Measurements from ENCODE around the gene MEOX2. TPM values are rescaled to one million over a fixed set of nuclear protein-coding genes. Genes with fewer than 3 reads are reported as not detected.

Gene MEOX2
- total RNA-seq, 2 donors from 2014 or later, result 31.7 to 38.2 TPM

DNA sequence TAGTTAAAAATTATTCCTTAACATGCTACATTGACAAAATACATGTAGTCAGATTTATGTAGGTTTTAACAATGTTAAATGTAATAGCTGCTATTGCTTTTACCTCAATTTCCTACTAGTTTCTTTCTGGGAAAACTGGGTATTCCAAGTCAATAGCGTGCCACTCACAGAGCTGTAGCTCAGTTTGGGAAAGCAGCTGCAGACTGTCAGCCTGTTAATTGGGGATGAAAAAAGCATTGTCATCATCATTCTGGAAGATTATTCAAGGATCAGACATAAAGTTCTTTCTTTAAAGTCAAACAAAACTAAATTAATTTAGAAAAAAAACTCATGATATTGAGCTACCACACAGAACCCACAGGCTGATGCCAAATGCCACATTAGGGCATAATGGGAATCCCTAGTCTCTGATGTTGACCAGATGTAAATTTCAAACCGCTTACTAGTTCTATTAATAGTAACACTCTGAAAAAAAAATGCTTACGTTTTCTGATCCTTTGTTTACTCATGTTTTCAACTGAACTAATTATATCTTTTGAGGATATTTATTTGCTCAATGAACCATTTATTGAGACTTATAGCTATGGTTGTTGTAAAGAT is 105.0 kb downstream of the MEOX2 start:
- no peak for DNase-seq (ENCODE audit: low spot score)
- intact Hi-C loops (cut with DNase I), result no loop called here

DNA sequence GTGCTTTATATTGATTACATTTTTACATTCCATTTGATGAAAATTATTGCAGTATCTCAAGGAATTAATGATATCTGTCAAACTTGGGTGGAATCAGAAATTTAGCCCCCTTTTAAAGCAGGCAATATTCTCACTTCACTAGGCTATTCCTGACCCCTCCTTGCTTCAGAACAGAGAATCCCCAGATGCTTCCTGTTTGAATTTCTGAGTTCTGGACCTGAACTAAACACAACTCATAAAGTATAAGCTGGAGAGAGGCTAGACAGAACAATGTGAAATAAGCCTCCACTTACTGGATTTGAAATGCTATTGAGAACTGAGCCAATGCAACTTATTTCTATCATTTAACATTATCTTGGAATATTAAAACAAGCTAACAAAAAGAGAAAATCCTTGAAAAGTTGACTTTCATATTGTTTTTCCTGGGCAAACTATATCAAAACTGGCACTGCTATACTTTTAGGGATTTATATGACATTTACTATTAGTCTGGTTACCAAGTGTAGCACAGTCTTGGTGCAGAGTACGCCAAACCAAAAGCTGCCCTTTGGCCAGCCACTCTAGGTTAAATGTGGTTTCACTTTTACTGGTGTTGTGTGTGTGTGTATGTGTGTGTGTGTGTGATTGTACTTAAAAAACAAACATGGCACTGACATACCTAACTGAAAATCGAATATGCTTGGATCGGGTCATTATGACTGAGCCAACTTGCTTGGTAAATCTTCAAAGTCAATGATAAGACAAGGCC is 105.7 kb downstream of the MEOX2 start:
- DNase-seq (ENCODE audit: low spot score), result no peak
- intact Hi-C loops (cut with DNase I), result no loop called here

DNA sequence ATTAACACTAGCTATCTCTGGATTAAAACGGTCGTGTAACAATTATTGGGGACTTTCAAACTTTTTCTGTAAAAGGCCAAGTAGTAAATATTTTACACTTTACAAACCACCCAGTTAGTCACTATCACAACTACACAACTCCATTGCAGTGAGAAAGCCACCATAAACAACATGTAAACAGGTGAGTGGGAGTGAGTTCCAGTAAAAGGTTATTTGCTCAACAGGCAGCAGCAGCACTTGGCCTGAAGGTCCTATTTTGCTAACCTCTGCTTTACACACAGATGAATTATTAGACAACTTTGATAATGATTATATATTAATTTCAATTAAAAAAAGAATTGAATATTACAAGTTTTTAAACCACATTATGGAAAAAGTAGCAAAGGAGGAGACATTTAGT is 108.9 kb downstream of the MEOX2 start:
- intact Hi-C loops (cut with DNase I), result no loop called here
- DNase-seq (ENCODE audit: low spot score), result no peak

DNA sequence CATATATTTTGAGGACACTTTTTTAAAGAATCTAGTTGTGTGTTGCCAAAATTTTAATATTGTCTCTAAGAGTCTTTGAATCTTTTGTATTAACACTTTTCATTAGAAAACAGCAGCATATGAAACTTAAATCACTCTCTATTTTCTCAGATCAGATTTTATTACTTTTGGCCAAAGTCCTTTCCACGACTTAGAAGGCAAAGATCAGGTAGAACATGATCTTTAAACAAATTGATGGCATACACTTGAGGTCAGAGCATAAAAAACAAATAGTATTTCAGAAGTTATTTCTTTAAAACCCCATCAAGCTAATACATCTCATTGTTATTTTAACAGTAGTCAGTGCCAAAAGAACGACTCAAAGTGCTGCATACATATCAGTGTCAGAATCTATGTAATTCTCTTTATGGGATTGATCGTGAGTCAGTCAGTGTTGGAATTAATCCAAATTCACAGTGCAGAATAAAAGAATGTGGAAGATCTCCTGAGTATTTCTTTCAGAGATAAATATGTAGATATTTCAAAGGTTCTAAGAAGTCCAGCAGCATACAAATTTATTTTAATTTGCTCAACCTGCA is 115.1 kb downstream of the MEOX2 start:
- DNase-seq (ENCODE audit: low spot score), result no peak
- intact Hi-C loops (cut with DNase I), result no loop called here

DNA sequence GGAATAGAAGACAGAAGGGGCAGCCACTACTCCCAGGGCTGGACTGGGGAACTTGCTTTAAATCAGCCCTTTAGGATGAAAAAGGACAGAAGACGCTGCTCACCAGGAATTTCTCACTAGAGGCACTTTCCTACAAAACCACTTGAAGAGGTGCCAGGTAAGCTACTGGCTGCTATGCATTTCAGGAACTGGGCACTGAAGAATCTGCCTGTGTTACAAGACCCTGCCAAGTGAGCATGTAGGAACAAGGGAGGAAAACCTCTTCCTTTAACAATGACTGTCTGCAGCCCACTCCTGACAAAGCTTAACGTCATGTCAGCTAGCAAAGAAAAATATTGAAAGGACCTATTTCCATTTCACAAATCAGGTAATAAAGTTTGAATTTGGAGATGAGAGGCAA is 118.8 kb downstream of the MEOX2 start:
- DNase-seq (ENCODE audit: low spot score), result no peak
- intact Hi-C loops (cut with DNase I), result no loop called here

DNA sequence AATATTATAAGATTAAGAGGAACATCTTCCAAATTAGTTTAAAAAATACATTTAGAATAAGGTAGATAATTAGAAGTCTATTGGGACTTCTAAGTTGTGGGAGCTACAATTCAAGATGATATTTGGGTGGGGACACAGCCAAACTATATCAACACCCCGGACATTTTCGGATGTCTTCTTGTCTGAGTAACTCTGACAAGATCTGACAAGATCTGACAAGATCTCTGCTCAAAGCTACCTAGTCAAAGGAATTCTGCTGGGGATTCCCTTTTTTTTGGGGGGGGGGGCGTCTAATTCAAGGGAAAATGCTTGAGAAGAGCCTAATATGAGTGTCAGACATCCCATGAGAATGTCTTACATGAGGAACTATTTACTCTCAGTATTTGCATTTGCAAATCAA is 119.4 kb downstream of the MEOX2 start:
- intact Hi-C loops (cut with DNase I), result no loop called here
- no peak for DNase-seq (ENCODE audit: low spot score)

DNA sequence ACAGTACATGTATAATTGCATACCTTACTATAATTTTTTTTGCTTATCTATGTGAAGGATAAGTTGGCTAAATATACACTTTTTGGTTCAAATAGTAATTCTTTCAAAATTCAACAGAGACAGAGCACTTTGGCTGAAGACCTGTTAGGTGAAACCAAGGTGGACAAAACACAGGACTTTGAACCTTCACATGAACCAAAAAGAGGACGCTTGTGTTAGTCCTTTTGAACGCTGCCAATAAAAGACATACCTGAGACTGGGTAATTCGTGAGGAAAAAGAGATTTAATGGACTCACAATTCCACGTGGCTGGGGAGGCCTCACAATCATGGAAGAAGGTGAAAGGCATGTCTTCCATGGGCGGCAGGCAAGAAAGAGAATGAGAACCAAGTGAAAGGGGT is 120.0 kb downstream of the MEOX2 start:
- intact Hi-C loops (cut with DNase I), result no loop called here
- DNase-seq (ENCODE audit: low spot score), result no peak

DNA sequence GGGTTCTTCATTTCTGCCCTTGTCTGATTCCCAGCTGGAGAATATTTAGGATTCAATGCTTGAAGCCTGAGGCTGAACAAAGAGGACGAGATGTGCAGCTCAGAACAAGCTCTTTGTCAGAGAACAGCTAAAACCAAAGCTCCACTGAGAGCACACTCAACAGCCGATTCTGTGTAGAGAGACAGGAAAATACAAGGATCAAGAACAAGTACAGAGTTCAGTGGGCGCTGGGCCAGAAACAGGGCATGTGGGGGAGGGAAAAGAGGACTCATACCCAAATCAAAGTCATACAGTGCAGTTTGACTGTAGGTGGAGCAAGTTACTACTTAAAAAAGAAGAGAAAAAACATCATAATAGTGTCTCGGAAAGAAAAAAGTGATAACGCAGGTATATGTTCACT is 124.6 kb downstream of the MEOX2 start, which contains the start of gene AGMO:
Gene AGMO (minus strand): TSS at position 181 of the 400 bp plus-strand sequence.
- intact Hi-C loops (cut with DNase I), result no loop called here
- DNase-seq (ENCODE audit: low spot score), result peak; percentile 86

Other genes with a start within 250 kb of the MEOX2 start
- 1 to 10 TPM; 1.3 to 1.9 TPM for gene AGMO, start 124.7 kb downstream of the MEOX2 start, total RNA-seq

Data from posterior vena cava (tissue), 2 donors.